Transverse colon (tissue), 3 donors: ENCODE results near the gene DIS3L2.

Experiments used
- POLR2A ChIP-seq: fragments of 450-650 bp; IDR thresholded peaks from one replicate; pipeline ENCODE4 v1.6.1; 2016; ENCODE audit warnings: antibody characterized with exemption, mild to moderate bottlenecking, moderate library complexity
- TF ChIP-seq, protein P1 (sequence below), 5 experiments: fragments of 200-600 bp in 3 of 5; fragments of 450-650 bp in 2 of 5; sonication (generic) in 3 of 5; IDR thresholded peaks; 1 replicate in 2 of 5; 2 replicates in 3 of 5; pipeline ENCODE4 v1.5.1; 2016 to 2017; ENCODE audit warnings: antibody characterized with exemption in 5 of 5, inconsistent platforms in 3 of 5, mild to moderate bottlenecking in 2 of 5, moderate library complexity in 1 of 5

DNA sequence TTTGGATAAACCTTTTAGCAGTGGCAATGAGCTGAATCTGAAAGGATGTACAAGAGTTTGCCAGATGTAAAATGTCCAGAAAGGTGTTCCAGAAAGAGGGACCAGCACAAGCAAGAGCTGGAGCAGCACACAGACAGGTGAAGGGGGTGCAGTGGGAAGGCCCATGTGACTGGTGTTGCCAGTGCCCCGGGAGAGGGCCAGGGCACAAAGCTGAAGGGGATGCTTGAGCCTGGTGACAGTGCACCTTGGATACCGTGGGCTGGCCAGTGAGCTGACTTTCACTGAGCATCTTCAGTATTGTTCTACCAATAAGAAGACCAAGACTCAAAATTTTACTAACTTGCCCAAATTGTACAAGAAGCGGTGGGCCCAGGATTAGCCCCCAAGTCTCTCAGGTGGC lies 284.7 kb downstream of the DIS3L2 start:
- TF ChIP-seq, protein P1, sequence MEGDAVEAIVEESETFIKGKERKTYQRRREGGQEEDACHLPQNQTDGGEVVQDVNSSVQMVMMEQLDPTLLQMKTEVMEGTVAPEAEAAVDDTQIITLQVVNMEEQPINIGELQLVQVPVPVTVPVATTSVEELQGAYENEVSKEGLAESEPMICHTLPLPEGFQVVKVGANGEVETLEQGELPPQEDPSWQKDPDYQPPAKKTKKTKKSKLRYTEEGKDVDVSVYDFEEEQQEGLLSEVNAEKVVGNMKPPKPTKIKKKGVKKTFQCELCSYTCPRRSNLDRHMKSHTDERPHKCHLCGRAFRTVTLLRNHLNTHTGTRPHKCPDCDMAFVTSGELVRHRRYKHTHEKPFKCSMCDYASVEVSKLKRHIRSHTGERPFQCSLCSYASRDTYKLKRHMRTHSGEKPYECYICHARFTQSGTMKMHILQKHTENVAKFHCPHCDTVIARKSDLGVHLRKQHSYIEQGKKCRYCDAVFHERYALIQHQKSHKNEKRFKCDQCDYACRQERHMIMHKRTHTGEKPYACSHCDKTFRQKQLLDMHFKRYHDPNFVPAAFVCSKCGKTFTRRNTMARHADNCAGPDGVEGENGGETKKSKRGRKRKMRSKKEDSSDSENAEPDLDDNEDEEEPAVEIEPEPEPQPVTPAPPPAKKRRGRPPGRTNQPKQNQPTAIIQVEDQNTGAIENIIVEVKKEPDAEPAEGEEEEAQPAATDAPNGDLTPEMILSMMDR (IDR thresholded peaks at IDR 0.05): no peak
- TF ChIP-seq POLR2A: no peak
